HG03457 (cell line): ENCODE data around the gene TRIO.

Experiments used
- ATAC-seq: cut with Tn5 transposase; IDR thresholded peaks from one replicate; pipeline ENCODE4 v1.9.1; 2021; ENCODE audit warnings: moderate number of reproducible peaks; ENCODE audit not compliant: unreplicated experiment

TRIO gene

DNA sequence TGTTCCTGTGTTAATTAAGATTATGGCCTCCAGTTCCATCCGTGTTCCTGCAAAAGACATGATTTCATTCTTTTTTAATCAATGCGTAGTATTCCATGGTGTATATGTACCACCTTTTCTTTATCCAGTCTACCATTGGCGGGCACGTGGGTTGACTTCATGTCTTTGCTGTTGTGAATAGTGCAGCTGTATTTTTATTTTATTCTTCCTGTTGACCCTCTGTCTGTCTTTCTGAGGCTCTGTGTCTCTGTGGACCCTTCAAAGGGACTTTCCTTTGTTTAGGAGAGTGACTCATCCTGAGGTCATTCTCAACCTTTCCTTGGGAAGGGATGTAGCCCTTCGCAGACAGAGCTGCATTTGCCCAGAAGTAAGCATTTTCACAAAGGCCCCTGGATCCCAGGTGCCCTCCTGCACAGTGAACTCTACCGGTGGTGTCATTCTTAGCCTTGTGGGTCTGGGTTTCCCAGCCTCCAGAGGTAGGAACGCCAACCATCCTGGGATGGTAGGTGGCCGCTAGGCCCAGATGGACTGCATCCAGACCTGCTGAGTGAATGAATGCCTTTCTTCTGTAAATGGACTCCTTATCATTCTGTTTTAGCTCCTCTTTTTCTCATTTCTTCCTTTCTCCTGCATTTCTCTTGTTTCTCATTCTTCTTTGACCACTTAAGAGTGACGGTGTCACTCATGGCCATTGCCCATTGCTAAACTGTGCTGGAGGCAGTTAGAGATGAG is 22.4 kb downstream of the TRIO start:
- ATAC-seq = no peak

DNA sequence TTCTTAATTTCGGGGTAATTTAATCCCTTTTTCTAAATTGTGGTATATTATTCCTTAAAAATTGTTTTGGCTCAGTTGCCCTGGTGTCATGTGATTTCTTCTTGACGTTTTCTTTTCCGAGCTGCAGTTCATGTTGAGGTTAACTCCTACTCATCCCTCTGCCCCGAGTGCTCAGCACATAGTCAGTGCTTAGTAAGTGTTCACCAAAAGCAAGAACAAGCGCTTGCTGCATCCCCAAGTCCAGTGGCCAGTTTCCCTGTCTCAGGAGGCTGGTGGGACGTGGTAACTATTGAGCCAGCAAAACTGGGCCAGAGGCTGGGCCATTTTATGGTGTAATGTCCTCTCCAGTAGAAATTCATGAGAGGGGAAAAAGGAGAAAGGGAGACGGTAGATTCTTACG is 23.3 kb downstream of the TRIO start:
- ATAC-seq = no peak

DNA sequence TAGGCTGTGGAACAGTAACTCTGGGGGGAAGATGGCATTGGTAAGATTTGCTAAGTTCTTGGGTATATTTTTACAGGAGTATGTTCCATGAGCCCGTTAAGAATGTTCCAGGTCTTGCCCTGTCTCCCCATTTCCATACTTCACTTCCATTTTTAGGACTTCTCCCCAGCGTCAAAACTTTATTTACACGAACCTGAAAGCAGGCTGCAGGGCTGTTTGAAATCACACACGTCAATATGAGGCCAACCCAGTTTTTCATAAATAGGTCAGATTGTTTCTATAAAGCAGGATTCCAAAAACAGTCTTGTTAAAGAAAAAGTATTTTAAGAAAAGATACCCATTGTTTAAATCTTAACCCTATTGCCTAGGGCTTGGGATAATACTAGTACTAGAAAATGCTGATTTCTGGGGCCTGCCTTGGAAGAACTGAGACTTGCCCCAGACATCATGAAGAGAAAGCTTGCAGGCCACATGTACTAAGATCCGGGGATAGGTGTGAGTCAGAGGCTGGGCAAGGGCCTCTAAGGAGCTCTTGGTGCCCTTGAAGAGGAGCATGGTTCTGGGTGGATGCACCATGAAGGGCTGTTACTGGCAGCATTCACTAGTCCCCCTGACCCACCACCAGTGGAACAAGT is 24.2 kb downstream of the TRIO start:
- no peak for ATAC-seq

DNA sequence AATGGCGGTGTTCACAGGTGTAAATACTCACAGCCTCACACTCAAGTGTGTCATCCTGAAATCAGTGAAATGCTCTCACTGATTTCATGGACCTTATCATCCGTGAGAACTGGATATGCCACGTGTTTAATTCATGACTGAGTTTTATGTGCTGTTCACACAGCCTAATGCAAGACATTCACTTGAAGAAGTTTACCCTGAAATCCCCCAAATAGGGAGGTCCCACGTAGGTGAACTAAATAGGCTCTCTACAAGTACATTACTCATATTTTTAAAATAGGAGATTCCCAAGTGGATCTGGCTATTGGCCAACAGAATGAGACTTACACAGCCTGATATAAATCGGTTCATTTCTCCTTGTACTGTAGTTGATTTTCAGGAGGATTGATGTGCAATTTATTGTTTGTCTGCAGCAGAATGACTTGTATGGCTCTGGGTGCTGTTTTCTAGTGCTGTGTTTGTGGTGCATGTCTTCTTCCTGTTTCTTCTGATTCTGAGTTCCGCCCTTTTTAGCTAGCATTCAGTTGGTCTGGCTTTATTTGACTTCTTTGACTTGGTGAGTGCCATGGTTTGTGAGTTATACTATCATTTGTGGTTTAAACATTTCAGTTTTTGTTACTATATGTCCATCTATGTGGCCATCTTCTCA is 25.1 kb downstream of the TRIO start:
- ATAC-seq = no peak

DNA sequence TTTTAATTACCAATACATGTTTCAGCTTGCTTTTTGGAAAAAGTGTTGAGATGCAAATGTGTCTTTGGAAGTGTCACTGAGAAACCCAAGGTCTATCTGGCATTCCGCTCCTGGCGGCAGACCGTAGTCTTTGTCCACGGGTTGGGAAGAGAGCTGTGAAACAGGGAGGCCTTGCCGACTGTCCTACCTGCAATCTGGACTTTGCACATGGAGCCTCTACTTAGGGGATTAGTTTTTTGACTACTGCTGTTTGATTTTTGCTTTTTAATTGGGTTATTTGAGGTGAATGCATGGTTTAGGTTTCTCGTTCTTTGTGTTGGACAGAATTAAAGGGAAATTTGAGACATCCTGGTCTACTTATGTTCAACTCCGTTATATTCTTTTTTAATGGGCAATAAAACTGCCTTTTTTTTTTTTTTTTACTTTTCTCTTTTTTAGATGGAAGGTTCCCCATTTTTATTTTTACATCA is 25.7 kb downstream of the TRIO start:
- no peak for ATAC-seq

DNA sequence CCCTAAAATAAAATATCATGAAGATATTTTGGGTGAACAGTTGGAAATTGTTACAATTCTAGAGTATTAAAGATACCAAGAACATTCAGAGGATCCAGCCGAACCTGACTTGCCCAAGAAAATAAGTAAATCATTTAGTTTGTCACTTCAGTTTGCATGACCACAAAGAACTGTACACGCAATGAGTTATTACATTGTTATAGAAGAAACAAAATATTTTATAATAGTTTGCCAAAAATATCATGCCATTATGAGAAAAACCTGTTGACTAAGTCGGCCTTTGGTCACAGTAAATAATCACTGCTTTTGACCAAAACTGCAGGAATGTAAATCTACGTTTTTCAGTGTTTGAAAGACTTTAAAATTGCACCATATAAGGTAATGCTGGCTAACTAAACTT is 27.9 kb downstream of the TRIO start:
- no peak for ATAC-seq

DNA sequence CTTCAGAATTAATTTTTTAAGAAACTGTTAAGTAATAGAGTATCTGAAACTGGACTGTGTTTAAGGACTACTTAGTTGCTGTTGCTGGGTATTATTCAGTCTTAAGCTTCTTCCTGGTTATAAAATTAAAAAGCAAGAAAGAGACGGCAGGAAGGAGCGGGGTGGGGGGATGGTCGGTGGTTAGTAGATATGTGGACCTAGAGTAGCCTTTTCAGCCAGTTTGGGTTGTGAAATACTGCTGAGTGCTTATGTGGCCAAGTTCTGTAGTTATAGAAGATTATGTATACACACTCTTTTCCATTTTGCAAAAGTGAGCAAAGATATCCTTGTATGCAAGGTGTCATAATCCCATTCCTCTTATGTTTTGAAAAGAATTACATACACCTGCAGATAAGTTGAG is 28.5 kb downstream of the TRIO start:
- no peak for ATAC-seq

DNA sequence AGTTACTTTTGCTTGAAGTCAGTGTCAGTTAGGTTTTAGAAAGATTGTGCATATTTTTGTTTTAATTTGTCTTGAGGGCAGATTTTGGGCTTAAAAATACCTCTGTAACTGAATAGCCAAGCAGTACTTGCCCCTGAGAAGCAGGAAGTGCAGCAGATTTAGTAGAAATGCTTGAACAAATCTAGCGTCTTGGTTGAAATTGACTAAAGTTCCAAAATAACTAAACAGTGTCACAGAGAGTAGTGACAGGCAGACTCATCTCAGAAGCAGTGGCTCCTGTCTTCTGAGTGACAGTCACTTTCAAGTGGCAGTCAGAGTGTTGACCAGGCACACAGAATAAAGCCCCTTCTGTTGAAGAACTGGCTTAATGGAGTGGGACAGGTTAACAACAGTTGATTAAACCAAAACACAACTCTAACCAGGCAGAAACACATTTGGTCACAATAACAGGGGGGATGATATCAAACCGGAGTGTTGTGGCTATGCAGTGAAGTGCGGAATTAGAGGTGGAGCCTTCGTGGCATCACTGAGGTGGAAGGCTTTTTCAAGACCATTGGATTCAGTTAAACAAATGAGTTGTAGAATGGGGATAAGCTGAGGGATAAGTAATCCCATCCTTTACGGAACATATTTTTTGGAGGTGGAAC is 29.1 kb downstream of the TRIO start:
- peak; percentile 62 for ATAC-seq

DNA sequence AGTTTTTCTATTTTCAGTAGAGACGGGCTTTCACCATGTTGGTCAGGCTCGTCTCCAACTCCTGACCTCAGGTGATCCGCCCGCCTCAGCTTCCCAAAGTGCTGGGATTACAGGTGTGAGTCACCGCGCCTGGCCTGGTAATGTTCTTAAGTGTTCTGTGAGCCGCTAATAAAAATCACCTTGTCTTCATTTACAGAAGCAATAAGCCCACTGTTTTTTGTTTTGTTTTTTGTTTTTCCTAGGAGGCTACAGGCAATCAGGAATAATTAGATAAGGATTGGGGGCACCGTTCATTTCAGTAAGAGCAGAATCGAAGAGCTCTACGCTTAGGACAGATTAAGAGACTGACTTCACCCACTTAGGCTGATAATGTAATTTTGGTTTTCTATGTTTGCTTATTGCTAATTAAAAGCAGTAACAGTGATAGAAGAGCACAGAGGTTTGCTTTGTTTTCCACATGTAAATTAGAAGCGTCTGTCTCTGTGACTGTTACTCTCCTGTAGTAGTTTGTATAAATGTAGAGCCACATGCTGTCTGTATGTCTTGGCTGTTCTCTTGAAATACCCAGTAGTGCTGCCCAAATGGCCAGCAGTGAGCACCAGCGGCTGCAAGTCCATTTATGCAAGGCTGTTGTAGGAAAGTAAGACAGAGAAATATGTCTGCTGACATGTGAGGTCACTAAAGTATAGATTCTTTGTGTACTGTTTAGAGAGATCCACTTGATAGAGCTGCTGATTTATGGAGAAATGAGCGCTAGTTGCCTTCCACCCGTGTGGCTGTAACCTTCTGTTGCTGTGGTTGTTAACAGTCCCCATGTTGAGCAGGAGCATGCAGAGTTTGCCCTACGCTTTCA is 30.5 kb downstream of the TRIO start:
- no peak for ATAC-seq

DNA sequence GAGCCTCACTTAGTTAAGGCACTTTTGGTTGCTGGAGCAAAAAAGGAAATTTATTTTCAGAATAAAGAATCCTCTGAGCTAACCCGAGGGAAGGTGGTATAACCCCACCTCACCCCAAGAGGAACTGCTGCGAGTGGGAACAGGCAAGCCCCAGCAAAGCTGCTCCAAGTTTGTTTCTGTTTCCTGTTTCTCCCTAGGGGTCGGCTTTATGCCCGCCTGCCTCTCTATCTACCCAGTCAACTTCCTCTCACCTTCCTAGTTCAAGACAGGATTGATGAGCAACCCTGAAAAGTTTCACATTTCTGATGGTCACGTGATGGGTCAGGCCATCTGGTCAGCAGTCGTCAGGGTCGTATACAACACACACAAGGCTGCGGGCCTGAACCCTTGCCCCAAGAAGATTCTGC is 31.1 kb downstream of the TRIO start:
- ATAC-seq = no peak

DNA sequence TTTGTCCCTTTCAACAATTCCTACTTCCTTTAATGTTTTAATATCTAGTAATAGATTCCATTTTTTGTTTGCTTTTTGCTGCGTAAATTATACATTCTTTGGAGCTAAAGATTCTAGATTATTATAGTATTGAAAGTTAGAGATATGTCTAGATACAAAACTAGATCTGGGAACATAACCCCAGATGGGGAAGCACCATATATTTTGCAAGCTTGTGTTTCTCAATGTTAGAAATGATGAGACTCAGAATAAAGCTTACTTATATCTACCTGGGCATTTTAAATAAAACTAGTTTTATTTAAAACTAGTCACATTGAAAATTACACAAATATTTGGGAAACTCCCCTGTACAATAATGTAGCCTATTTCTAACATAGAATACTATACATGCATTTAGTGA is 32.2 kb downstream of the TRIO start:
- ATAC-seq = no peak

DNA sequence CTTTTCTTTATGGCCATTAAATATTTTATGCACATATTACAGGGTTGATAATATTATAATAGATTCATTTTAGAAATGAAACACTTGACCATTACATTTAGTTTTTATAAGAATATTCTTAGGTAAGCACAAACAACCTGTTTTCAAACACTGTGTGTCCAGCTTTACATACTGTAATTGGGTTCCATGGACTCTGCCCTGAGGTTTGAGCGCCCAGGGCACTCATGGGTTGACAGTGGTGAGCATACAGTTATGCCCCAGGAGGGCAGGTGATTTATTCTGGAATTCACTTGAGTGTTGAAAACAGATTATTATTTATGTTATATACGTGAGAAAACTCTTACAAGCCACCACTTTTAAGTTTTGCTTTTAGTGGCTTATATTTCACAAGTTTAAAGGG is 33.7 kb downstream of the TRIO start:
- ATAC-seq = no peak

DNA sequence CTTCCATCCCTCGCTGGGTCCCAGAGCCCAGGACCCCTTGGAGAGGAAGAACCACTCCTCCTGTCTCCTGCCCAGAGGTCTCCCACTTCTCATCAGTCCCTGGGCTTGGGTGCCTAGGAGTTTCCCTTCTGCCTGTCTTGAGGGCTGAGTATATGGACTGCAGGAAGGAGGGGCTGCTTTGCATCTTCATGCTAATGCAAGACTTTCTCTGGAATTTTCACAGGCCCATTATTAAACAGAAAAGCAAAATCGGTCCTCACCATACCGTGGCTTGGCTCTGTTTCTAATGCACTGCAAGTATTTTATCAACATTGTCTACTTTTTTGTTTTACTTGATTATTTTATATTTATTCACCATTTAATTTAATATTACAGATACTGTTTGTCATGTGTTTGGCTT is 34.5 kb downstream of the TRIO start:
- ATAC-seq = no peak

DNA sequence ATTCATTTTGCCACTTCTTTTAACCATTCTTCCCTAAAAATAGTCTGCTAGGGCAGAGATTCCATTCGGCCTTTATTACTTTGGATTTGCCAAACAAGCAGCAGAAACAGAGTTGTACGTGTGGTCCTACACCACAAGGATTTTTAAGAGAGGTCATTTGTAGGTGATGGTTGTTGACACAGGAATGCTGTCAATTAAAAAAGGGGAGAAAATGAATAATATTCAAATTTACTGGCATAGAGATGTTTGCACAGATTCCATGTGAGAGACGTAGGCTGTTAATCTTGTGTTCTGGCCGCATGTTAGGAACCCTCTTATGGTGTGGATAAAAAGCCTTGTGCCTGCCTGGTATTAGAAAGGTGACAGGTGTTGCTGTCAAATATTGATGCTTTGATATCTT is 34.9 kb downstream of the TRIO start:
- ATAC-seq = no peak

DNA sequence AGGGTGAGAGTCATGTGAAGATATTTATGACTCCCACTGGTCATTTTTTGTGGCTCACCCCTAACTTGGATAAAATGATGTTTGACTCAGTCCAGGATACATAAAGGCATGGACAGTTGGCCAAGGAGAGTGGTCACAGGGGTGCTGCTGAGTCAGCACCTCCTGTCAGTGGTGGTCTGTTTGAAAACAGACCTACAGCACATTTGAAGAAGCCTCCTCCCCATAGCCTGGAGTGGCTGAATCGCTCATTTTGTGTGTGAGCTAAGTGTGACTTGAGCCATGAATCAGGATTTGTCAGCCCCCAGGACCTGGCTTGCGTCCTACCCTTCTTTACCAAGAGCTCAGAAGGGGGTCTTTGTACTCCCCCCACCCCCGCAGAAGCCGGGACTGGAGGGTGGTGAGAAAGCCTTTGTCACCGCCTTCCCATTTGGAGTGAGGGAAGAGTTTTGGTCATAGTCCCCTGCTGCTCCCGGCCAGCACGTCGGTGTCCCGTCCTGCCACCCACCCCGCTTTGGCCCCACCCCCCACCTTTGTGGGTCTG is 35.6 kb downstream of the TRIO start:
- ATAC-seq = no peak

DNA sequence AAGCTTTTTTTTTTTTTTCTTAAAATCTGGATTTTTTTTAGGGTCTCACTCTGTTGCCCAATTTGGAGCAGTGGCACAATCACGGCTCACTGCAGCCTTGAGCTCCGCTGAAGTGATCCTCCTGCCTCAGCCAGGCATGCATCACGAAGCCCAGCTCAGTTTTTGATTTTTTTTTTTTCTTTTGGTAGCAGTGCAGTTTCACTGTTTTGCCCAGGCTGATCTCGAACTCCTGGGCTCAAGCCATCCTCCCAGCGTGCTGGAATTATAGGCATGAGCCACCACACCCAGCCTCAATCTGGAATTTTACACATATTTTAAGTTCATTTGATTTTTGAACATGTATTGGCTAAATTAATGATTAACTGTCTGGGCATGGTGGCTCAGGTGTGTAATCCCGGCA is 36.3 kb downstream of the TRIO start:
- ATAC-seq = no peak

DNA sequence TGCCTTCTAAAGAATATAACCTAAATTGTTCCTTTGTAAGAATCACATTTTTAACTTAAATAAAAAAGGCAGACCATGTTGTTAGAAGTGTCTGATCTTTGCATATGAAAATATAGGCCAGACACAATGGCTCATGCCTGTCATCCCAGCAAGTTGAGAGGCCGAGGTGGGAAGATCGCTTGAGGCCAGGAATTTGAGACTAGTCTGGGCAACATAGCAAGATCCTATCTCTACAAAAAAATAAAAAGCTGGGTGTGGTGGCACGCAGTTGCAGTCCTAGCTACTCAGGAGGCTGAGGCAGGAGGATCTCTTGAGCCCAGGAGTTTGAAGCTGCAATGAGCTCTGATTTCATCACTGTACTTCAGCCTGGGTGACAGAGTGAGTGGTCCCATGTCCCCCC is 37.3 kb downstream of the TRIO start:
- ATAC-seq = no peak

DNA sequence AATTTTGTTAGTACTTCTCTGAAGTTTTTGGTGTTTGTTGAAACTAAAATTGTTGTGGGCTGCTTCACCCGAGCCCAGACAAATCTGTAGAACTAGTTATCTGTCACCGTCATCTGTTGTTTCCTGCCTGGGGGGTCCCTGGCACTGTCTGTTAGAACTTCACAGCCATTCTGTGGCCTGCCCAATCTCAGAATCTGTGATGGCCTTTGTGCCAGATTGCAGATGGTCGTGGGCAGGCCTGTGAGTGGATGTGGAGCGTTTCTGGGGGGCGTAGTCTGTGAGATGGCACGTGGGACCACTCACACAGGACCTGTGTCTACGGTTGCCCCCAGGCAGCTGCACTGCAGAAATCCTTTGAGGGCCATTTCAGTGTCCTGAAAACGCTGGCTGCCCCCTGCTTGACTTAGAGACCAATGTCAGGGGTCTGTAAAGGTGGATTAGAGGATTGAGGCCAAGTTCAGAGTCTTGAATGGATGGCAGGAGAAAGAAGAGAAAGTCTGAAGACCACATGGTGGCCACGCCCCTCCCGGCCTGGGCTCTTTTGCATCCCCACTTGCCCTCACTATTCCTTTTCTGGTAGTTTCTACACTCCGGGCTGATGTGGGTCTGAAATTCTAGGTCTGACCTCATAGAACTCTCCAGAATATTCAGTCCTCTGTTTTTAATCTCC is 38.3 kb downstream of the TRIO start:
- ATAC-seq = no peak

DNA sequence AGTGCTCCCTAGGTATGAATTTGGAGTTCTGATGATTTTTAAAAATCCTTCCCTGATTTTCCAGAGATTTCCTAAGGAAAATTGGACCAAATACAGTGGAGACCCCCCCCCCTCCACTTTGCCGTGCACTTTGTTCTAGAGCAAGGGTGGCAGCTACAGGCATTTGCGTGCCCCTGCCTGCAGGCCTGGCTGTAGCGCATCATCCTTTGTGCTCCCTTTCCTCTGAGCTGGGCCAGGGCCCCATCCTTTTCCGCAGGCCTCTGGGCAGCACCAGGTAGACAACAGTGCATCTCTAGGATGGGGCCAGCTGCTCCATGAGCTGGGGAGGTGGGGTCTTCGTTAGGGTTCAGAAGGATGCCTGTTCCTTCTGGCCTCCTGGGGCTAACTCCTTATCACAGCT is 39.6 kb downstream of the TRIO start:
- no peak for ATAC-seq
